ENCODE data around the gene ACTN2.

The ACTN2 gene

GRCh38 chr1:236691348-236691747, 5.0 kb downstream of the ACTN2 start:
- no peak for DNase-seq (ENCODE audit: low spot score)

- DNase-seq (ENCODE audit: low spot score), result no peak
Observed at GRCh38 chr1:236692128-236692527, 5.8 kb downstream of the ACTN2 start.

GRCh38 chr1:236692742-236693141, 6.4 kb downstream of the ACTN2 start:
- no peak for DNase-seq (ENCODE audit: low spot score)

- no peak for DNase-seq (ENCODE audit: low spot score)
Observed at GRCh38 chr1:236699366-236699765, 13.1 kb downstream of the ACTN2 start.

GRCh38 chr1:236700903-236701302, 14.6 kb downstream of the ACTN2 start:
- DNase-seq (ENCODE audit: low spot score), result no peak

- DNase-seq (ENCODE audit: low spot score), result no peak
Observed at GRCh38 chr1:236701782-236702181, 15.5 kb downstream of the ACTN2 start.

- no peak for DNase-seq (ENCODE audit: low spot score)
Observed at GRCh38 chr1:236702791-236703394, 16.6 kb downstream of the ACTN2 start.

GRCh38 chr1:236705771-236706170, 19.5 kb downstream of the ACTN2 start:
- no peak for DNase-seq (ENCODE audit: low spot score)

GRCh38 chr1:236706183-236706582, 19.9 kb downstream of the ACTN2 start:
- no peak for DNase-seq (ENCODE audit: low spot score)

- no peak for DNase-seq (ENCODE audit: low spot score)
Observed at GRCh38 chr1:236710328-236710892, 24.1 kb downstream of the ACTN2 start.

GRCh38 chr1:236716160-236716559, 29.9 kb downstream of the ACTN2 start:
- DNase-seq (ENCODE audit: low spot score), result no peak

- no peak for DNase-seq (ENCODE audit: low spot score)
Observed at GRCh38 chr1:236717811-236718210, 31.5 kb downstream of the ACTN2 start.

- DNase-seq (ENCODE audit: low spot score), result no peak
Observed at GRCh38 chr1:236718328-236718727, 32.0 kb downstream of the ACTN2 start.

GRCh38 chr1:236720206-236720605, 33.9 kb downstream of the ACTN2 start:
- DNase-seq (ENCODE audit: low spot score), result no peak

GRCh38 chr1:236720611-236721010, 34.3 kb downstream of the ACTN2 start:
- no peak for DNase-seq (ENCODE audit: low spot score)

GRCh38 chr1:236724049-236724448, 37.8 kb downstream of the ACTN2 start:
- no peak for DNase-seq (ENCODE audit: low spot score)

GRCh38 chr1:236724506-236724905, 38.2 kb downstream of the ACTN2 start:
- no peak for DNase-seq (ENCODE audit: low spot score)

GRCh38 chr1:236725668-236726067, 39.4 kb downstream of the ACTN2 start:
- DNase-seq (ENCODE audit: low spot score), result no peak

- DNase-seq (ENCODE audit: low spot score), result no peak
Observed at GRCh38 chr1:236727521-236727920, 41.2 kb downstream of the ACTN2 start.

GRCh38 chr1:236728752-236729151, 42.5 kb downstream of the ACTN2 start:
- no peak for DNase-seq (ENCODE audit: low spot score)

- no peak for DNase-seq (ENCODE audit: low spot score)
Observed at GRCh38 chr1:236733653-236734052, 47.4 kb downstream of the ACTN2 start.

- DNase-seq (ENCODE audit: low spot score), result no peak
Observed at GRCh38 chr1:236734141-236734765, 48.0 kb downstream of the ACTN2 start.

GRCh38 chr1:236736761-236737160, 50.5 kb downstream of the ACTN2 start:
- DNase-seq (ENCODE audit: low spot score), result no peak

- no peak for DNase-seq (ENCODE audit: low spot score)
Observed at GRCh38 chr1:236741753-236742152, 55.5 kb downstream of the ACTN2 start.
